HG03439 (cell line): Measurements from ENCODE around the gene ARPC5L.
A peak's percentile ranks its signal among the peaks of the same experiment; 100 is the strongest.
"Not testable (repeated sequence)": the region's sequence is repeated elsewhere in the genome, so short reads cannot be mapped to it uniquely, and the experiment has no call there.

ENCODE experiments used
- ATAC-seq: cut with Tn5 transposase; IDR thresholded peaks from one replicate; pipeline ENCODE4 v1.9.1; 2021; ENCODE audit warnings: mild to moderate bottlenecking, moderate library complexity; ENCODE audit not compliant: unreplicated experiment

ARPC5L gene

GRCh38 chr9:124861342-124862229, at the start of gene ARPC5L, which contains the start of gene RPL35:
TSS of gene ARPC5L (plus strand) at chr9:124862130. CDS start at chr9:124869291, 7,161 bp downstream.
TSS of gene RPL35 (minus strand) at chr9:124861957. CDS start at chr9:124861912, 45 bp downstream.
- ATAC-seq: peak; percentile 89

- no peak for ATAC-seq
Measured at GRCh38 chr9:124812441-124812876, 49.5 kb upstream of the ARPC5L start.

- ATAC-seq: no peak
Measured at GRCh38 chr9:124813041-124813440, 48.9 kb upstream of the ARPC5L start.

GRCh38 chr9:124813501-124814163, 48.3 kb upstream of the ARPC5L start:
- ATAC-seq: no peak

GRCh38 chr9:124814164-124814535, 47.8 kb upstream of the ARPC5L start:
- ATAC-seq: no peak

GRCh38 chr9:124815601-124816000, 46.3 kb upstream of the ARPC5L start:
- ATAC-seq: no peak

GRCh38 chr9:124818431-124819281, 43.3 kb upstream of the ARPC5L start:
- ATAC-seq: no peak

- ATAC-seq: no peak
Measured at GRCh38 chr9:124820698-124821623, 41.0 kb upstream of the ARPC5L start.

GRCh38 chr9:124828489-124829333, 33.2 kb upstream of the ARPC5L start:
- ATAC-seq: no peak

- no peak for ATAC-seq
Measured at GRCh38 chr9:124829334-124829669, 32.6 kb upstream of the ARPC5L start.

GRCh38 chr9:124830593-124830992, 31.3 kb upstream of the ARPC5L start:
- no peak for ATAC-seq

GRCh38 chr9:124831642-124832364, 30.1 kb upstream of the ARPC5L start:
- ATAC-seq: no peak

- ATAC-seq: no peak
Measured at GRCh38 chr9:124834591-124834990, 27.3 kb upstream of the ARPC5L start.

GRCh38 chr9:124835026-124835557, 26.8 kb upstream of the ARPC5L start:
- no peak for ATAC-seq

- not testable (repeated sequence) for ATAC-seq
Measured at GRCh38 chr9:124838132-124838531, 23.8 kb upstream of the ARPC5L start.

GRCh38 chr9:124838567-124839275, 23.2 kb upstream of the ARPC5L start:
- ATAC-seq: not testable (repeated sequence)

GRCh38 chr9:124839612-124840299, 22.2 kb upstream of the ARPC5L start:
- ATAC-seq: no peak
